Astrocyte (in vitro differentiated cells and primary cell): ENCODE measurements around the gene TRAF3IP1.

Experiments used
- EZH2 ChIP-seq: IDR thresholded peaks from 2 replicates; pipeline ENCODE4 v1.6.1; 2012; ENCODE audit warnings: mild to moderate bottlenecking, low read length, inconsistent platforms; ENCODE audit not compliant: insufficient read depth
- TF ChIP-seq, protein P1 (sequence below): IDR thresholded peaks from 2 replicates; pipeline ENCODE4 v1.5.1; 2011; ENCODE audit warnings: low read depth, mild to moderate bottlenecking, inconsistent platforms, low read length, moderate library complexity; ENCODE audit not compliant: insufficient read depth

- TF ChIP-seq, protein P1, sequence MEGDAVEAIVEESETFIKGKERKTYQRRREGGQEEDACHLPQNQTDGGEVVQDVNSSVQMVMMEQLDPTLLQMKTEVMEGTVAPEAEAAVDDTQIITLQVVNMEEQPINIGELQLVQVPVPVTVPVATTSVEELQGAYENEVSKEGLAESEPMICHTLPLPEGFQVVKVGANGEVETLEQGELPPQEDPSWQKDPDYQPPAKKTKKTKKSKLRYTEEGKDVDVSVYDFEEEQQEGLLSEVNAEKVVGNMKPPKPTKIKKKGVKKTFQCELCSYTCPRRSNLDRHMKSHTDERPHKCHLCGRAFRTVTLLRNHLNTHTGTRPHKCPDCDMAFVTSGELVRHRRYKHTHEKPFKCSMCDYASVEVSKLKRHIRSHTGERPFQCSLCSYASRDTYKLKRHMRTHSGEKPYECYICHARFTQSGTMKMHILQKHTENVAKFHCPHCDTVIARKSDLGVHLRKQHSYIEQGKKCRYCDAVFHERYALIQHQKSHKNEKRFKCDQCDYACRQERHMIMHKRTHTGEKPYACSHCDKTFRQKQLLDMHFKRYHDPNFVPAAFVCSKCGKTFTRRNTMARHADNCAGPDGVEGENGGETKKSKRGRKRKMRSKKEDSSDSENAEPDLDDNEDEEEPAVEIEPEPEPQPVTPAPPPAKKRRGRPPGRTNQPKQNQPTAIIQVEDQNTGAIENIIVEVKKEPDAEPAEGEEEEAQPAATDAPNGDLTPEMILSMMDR: no peak
- no peak for TF ChIP-seq EZH2
Measured at GRCh38 chr2:238330391-238330790, 10.1 kb downstream of the TRAF3IP1 start.
